WTC11 (cell line): ENCODE measurements around the gene ALOX12B. TPM values are rescaled to one million over a fixed set of nuclear protein-coding genes. Genes with fewer than 3 reads are reported as not detected.

Experiments
- ATAC-seq: fragments of 200-7000 bp; cut with Tn5 transposase; 2 replicates; pipeline ENCODE4 v1.10.0; 2021; ENCODE audit warnings: mild to moderate bottlenecking, moderate library complexity
- CTCF ChIA-PET: fragments of 300-600 bp; sonication (Branson Sonifier 250); formaldehyde crosslinking; loops from one replicate; lab custom pipeline; 2021; ENCODE audit warnings: antibody characterized with exemption; lab: Charles Lee
- POLR2A ChIA-PET: fragments of 350-600 bp; sonication (Branson Sonifier 250); formaldehyde crosslinking; loops from one replicate; lab custom pipeline; 2021; ENCODE audit warnings: antibody characterized with exemption; lab: Charles Lee
- DNase-seq: peaks from one replicate; pipeline ENCODE4 v3.0.0; 2021; ENCODE audit warnings: low spot score
- H3K27ac Mint-ChIP-seq: 2 replicates; pipeline ENCODE4 v1.8.0; 2021; ENCODE audit warnings: mixed read lengths
- H3K27me3 Mint-ChIP-seq: 2 replicates; pipeline ENCODE4 v1.8.0; 2021; ENCODE audit warnings: low read depth, mild to moderate bottlenecking, moderate library complexity, mixed read lengths
- H3K36me3 Mint-ChIP-seq: 2 replicates; pipeline ENCODE4 v1.8.0; 2021; ENCODE audit warnings: mixed read lengths
- H3K4me1 Mint-ChIP-seq: 2 replicates; pipeline ENCODE4 v1.8.0; 2022; ENCODE audit warnings: mixed read lengths
- H3K4me3 Mint-ChIP-seq: 2 replicates; pipeline ENCODE4 v1.8.0; 2021; ENCODE audit warnings: mild to moderate bottlenecking, moderate library complexity, mixed read lengths
- H3K9me3 Mint-ChIP-seq: 2 replicates; pipeline ENCODE4 v1.8.0; 2021; ENCODE audit warnings: mixed read lengths
- ETV6 ChIP-seq: sonication (generic); formaldehyde crosslinking; IDR thresholded peaks from 2 replicates; pipeline ENCODE4 v1.8.1; 2022; ENCODE audit warnings: mild to moderate bottlenecking, missing genetic modification reagents
- FOXJ3 ChIP-seq: sonication (generic); formaldehyde crosslinking; IDR thresholded peaks from 2 replicates; pipeline ENCODE4 v1.9.0; 2021; ENCODE audit warnings: missing genetic modification reagents, mild to moderate bottlenecking, borderline replicate concordance
- FOXP1 ChIP-seq: sonication (generic); formaldehyde crosslinking; IDR thresholded peaks from 2 replicates; pipeline ENCODE4 v1.8.0; 2022; ENCODE audit warnings: missing genetic modification reagents, mild to moderate bottlenecking, moderate library complexity, borderline replicate concordance
- KAT7 ChIP-seq: sonication (generic); formaldehyde crosslinking; IDR thresholded peaks from 2 replicates; pipeline ENCODE4 v1.8.1; 2023; ENCODE audit warnings: missing genetic modification reagents, mild to moderate bottlenecking, borderline replicate concordance
- SMAD4 ChIP-seq: sonication (generic); formaldehyde crosslinking; IDR thresholded peaks from 2 replicates; pipeline ENCODE4 v1.8.0; 2022; ENCODE audit warnings: mild to moderate bottlenecking, missing genetic modification reagents
- SP1 ChIP-seq: sonication (generic); formaldehyde crosslinking; conservative IDR thresholded peaks from 2 replicates; pipeline ENCODE4 v1.8.1; 2022; ENCODE audit warnings: missing genetic modification reagents
- TEAD1 ChIP-seq: sonication (generic); formaldehyde crosslinking; IDR thresholded peaks from 2 replicates; pipeline ENCODE4 v1.8.0; 2022; ENCODE audit warnings: mild to moderate bottlenecking, missing genetic modification reagents
- ZNF281 ChIP-seq: sonication (generic); formaldehyde crosslinking; IDR thresholded peaks from 2 replicates; pipeline ENCODE4 v1.8.0; 2023; ENCODE audit warnings: mild to moderate bottlenecking, missing genetic modification reagents
- ZNF423 ChIP-seq: fragments of 250-450 bp; sonication (Bioruptor Pico); IDR thresholded peaks from 2 replicates; pipeline ENCODE4 v2.1.2; 2022; ENCODE audit warnings: mild to moderate bottlenecking, moderate library complexity
- total RNA-seq: library from RNA; stranded (reverse); gene quantifications from 3 replicates; pipeline ENCODE4 v1.2.3, GENCODE V29; 2021
- TF ChIP-seq, protein P1 (sequence below): sonication (generic); formaldehyde crosslinking; IDR thresholded peaks from 2 replicates; pipeline ENCODE4 v1.8.1; 2023; ENCODE audit warnings: mild to moderate bottlenecking, missing genetic modification reagents, borderline replicate concordance
- TF ChIP-seq, protein P2 (sequence below): sonication (generic); formaldehyde crosslinking; IDR thresholded peaks from 2 replicates; pipeline ENCODE4 v1.8.1; 2022; ENCODE audit warnings: low read depth, mild to moderate bottlenecking, moderate library complexity, missing genetic modification reagents, borderline replicate concordance
- TF ChIP-seq, protein P3 (sequence below): sonication (generic); formaldehyde crosslinking; IDR thresholded peaks from 2 replicates; pipeline ENCODE4 v1.8.0; 2022; ENCODE audit warnings: mild to moderate bottlenecking, missing genetic modification reagents
- TF ChIP-seq, protein P4 (sequence below): sonication (generic); formaldehyde crosslinking; IDR thresholded peaks from 2 replicates; pipeline ENCODE4 v1.8.0; 2022; ENCODE audit warnings: missing genetic modification reagents
- TF ChIP-seq, protein P5 (sequence below): sonication (generic); formaldehyde crosslinking; IDR thresholded peaks from 2 replicates; pipeline ENCODE4 v1.8.1; 2022; ENCODE audit warnings: mild to moderate bottlenecking, moderate library complexity, missing genetic modification reagents
- TF ChIP-seq, protein P6 (sequence below): sonication (generic); formaldehyde crosslinking; IDR thresholded peaks from 2 replicates; pipeline ENCODE4 v1.8.0; 2023; ENCODE audit warnings: missing genetic modification reagents

Gene ALOX12B
- total RNA-seq, 1 experiment from 2014 or later = 0.72 TPM

DNA sequence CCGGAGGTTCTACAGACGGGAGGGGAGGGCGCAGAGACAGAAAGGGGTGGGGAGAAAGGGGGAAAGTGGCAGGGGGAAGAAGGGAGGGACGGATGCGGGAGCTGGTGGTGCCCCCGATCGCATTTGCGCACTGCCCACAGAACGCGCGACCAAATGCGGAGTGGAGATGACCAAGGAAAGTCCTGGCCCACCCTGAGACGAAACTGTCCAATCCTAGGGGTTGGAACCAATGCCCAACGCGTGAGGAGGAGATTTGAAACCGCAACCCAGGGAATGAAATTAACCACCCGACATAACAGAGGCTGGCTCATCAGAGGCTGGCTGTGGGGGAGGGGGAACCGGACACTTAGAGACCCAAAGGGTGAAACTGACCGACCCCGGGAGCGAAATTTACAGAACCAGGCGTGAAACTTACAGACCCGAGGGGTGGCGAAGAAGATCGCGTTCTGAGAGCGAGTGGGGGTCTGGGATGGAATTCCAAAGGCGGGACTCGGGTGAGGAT, 35.0 kb upstream of the ALOX12B start (continued):
- TF ChIP-seq, protein P1, sequence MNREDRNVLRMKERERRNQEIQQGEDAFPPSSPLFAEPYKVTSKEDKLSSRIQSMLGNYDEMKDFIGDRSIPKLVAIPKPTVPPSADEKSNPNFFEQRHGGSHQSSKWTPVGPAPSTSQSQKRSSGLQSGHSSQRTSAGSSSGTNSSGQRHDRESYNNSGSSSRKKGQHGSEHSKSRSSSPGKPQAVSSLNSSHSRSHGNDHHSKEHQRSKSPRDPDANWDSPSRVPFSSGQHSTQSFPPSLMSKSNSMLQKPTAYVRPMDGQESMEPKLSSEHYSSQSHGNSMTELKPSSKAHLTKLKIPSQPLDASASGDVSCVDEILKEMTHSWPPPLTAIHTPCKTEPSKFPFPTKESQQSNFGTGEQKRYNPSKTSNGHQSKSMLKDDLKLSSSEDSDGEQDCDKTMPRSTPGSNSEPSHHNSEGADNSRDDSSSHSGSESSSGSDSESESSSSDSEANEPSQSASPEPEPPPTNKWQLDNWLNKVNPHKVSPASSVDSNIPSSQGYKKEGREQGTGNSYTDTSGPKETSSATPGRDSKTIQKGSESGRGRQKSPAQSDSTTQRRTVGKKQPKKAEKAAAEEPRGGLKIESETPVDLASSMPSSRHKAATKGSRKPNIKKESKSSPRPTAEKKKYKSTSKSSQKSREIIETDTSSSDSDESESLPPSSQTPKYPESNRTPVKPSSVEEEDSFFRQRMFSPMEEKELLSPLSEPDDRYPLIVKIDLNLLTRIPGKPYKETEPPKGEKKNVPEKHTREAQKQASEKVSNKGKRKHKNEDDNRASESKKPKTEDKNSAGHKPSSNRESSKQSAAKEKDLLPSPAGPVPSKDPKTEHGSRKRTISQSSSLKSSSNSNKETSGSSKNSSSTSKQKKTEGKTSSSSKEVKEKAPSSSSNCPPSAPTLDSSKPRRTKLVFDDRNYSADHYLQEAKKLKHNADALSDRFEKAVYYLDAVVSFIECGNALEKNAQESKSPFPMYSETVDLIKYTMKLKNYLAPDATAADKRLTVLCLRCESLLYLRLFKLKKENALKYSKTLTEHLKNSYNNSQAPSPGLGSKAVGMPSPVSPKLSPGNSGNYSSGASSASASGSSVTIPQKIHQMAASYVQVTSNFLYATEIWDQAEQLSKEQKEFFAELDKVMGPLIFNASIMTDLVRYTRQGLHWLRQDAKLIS (CRISPR knock-in tag) = no peak
- TF ChIP-seq, protein P2, sequence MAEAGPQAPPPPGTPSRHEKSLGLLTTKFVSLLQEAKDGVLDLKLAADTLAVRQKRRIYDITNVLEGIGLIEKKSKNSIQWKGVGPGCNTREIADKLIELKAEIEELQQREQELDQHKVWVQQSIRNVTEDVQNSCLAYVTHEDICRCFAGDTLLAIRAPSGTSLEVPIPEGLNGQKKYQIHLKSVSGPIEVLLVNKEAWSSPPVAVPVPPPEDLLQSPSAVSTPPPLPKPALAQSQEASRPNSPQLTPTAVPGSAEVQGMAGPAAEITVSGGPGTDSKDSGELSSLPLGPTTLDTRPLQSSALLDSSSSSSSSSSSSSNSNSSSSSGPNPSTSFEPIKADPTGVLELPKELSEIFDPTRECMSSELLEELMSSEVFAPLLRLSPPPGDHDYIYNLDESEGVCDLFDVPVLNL (CRISPR knock-in tag) = no peak; the same call in 1 of the 2 replicates
- TF ChIP-seq ETV6 (CRISPR knock-in tag) (no peak), ZNF423 (CRISPR knock-in tag) (no peak), ZNF281 (peak; percentile 83; the same call in 1 of the 2 replicates)
- TF ChIP-seq, protein P3, sequence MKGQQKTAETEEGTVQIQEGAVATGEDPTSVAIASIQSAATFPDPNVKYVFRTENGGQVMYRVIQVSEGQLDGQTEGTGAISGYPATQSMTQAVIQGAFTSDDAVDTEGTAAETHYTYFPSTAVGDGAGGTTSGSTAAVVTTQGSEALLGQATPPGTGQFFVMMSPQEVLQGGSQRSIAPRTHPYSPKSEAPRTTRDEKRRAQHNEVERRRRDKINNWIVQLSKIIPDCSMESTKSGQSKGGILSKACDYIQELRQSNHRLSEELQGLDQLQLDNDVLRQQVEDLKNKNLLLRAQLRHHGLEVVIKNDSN (CRISPR knock-in tag) = 0 out of 2 replicates have a peak, but pooled peaks have one; percentile 12

DNA sequence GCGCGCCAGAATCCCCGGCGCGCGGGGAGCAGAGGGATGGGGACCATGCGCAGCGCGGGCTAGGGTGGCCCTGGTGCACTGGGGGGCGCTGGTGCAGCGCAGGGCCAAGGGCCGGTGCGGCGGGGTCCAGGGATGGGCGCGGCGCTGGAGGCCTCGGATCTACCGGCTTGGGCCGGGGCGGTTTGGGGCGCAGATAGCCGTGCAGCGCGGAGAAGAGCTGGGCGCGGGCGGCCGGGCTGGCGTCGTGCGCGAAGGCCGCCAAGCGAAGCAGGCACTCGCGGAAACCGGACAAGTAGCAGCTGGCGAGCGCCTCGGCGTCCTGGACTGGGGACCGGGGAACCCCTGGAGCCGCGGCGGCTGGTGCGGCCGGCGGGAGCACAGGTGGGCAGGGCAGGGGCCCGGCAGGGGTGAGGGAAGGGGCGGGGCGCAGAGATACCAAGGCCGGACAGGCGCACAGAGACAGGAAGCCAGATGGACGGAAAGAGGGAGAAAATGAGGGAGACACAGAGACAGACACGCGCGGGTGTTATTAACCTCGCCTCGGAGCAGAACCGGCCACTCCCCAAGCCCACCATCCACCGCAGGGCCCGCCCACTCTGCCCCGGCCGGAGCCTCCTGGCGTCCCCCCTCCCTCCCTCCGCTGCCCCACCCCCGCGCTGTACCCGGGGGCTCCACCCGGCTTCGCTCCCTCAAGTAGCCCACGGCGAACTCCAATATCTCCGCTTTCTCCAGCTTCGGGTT, 34.3 kb upstream of the ALOX12B start:
- ATAC-seq (peak; percentile 29), DNase-seq (peak; percentile 90)
- no peaks in the 10 kb centered on the region for H3K36me3 Mint-ChIP-seq
- H3K27me3 Mint-ChIP-seq = peaks cover 71% of the 10 kb centered on the region
- H3K27ac Mint-ChIP-seq = no peak overlapping the region
- ChIA-PET CTCF (interaction anchor here (0.5 to 9.8 kb wide), 23 partner anchors 12 to 253 kb away, joined by 3 to 118 read pairs (median 4); partner anchors contain the start of genes AURKB, CNTROB, SLC25A35 and TRAPPC1), POLR2A (interaction anchor here (0.6 to 2.5 kb wide), 5 partner anchors 12 to 209 kb away, joined by 3 to 9 read pairs (median 4); no protein-coding TSS in a partner anchor)
- H3K4me1 Mint-ChIP-seq = peaks cover 18% of the 10 kb centered on the region
- H3K9me3 Mint-ChIP-seq = no peaks in the 10 kb centered on the region
- peak overlapping the region; percentile 85 for H3K4me3 Mint-ChIP-seq
- peak; percentile 36; the same call in 1 of the 2 replicates for TF ChIP-seq FOXP1 (CRISPR knock-in tag)
- TF ChIP-seq TEAD1 = 0 out of 2 replicates have a peak, but pooled peaks have one; percentile 39
- TF ChIP-seq SP1 (CRISPR knock-in tag) = peak; percentile 55; the same call in 1 of the 2 replicates
- no peak for TF ChIP-seq SMAD4 (CRISPR knock-in tag)
- 0 out of 2 replicates have a peak, but pooled peaks have one; percentile 58 for TF ChIP-seq KAT7 (CRISPR knock-in tag)
- TF ChIP-seq FOXJ3 (CRISPR knock-in tag) = no peak
- TF ChIP-seq, protein P4, sequence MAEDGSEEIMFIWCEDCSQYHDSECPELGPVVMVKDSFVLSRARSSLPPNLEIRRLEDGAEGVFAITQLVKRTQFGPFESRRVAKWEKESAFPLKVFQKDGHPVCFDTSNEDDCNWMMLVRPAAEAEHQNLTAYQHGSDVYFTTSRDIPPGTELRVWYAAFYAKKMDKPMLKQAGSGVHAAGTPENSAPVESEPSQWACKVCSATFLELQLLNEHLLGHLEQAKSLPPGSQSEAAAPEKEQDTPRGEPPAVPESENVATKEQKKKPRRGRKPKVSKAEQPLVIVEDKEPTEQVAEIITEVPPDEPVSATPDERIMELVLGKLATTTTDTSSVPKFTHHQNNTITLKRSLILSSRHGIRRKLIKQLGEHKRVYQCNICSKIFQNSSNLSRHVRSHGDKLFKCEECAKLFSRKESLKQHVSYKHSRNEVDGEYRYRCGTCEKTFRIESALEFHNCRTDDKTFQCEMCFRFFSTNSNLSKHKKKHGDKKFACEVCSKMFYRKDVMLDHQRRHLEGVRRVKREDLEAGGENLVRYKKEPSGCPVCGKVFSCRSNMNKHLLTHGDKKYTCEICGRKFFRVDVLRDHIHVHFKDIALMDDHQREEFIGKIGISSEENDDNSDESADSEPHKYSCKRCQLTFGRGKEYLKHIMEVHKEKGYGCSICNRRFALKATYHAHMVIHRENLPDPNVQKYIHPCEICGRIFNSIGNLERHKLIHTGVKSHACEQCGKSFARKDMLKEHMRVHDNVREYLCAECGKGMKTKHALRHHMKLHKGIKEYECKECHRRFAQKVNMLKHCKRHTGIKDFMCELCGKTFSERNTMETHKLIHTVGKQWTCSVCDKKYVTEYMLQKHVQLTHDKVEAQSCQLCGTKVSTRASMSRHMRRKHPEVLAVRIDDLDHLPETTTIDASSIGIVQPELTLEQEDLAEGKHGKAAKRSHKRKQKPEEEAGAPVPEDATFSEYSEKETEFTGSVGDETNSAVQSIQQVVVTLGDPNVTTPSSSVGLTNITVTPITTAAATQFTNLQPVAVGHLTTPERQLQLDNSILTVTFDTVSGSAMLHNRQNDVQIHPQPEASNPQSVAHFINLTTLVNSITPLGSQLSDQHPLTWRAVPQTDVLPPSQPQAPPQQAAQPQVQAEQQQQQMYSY (CRISPR knock-in tag) = 0 out of 2 replicates have a peak, but pooled peaks have one; percentile 36
- TF ChIP-seq, protein P2 (CRISPR knock-in tag) = no peak; the same call in 1 of the 2 replicates
- TF ChIP-seq, protein P5, sequence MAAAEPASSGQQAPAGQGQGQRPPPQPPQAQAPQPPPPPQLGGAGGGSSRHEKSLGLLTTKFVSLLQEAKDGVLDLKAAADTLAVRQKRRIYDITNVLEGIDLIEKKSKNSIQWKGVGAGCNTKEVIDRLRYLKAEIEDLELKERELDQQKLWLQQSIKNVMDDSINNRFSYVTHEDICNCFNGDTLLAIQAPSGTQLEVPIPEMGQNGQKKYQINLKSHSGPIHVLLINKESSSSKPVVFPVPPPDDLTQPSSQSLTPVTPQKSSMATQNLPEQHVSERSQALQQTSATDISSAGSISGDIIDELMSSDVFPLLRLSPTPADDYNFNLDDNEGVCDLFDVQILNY (CRISPR knock-in tag) = 0 out of 2 replicates have a peak, but pooled peaks have one; percentile 33
- TF ChIP-seq, protein P6, sequence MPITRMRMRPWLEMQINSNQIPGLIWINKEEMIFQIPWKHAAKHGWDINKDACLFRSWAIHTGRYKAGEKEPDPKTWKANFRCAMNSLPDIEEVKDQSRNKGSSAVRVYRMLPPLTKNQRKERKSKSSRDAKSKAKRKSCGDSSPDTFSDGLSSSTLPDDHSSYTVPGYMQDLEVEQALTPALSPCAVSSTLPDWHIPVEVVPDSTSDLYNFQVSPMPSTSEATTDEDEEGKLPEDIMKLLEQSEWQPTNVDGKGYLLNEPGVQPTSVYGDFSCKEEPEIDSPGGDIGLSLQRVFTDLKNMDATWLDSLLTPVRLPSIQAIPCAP (CRISPR knock-in tag) = no peak
